HCT116 (cell line): ENCODE measurements around the gene ACTN3. TPM values are rescaled to one million over a fixed set of nuclear protein-coding genes. Genes with fewer than 3 reads are reported as not detected.

ENCODE experiments used
- ATAC-seq: fragments of 200-7000 bp; cut with Tn5 transposase; 2 replicates; pipeline ENCODE4 v1.9.1; 2020; ENCODE audit warnings: mild to moderate bottlenecking, moderate library complexity
- BruUV-seq: library from RNA; stranded (reverse); fragments of 400-500 nt; replicated peaks from 2 replicates; lab custom pipeline; 2021; lab: Mats Ljungman, UMichigan
- CTCF ChIA-PET: fragments of 300-600 bp; sonication (Branson Sonifier 250); formaldehyde crosslinking; loops from one replicate; lab custom pipeline; 2021; ENCODE audit warnings: antibody characterized with exemption; lab: Charles Lee
- POLR2A ChIA-PET: fragments of 300-600, 350-600 bp; sonication (Branson Sonifier 250); formaldehyde crosslinking; loops from one replicate; lab custom pipeline; 2021; ENCODE audit warnings: antibody characterized with exemption; lab: Charles Lee
- RAD21 ChIA-PET, 2 experiments: fragments of 300-600 bp; sonication (Branson Sonifier 250); formaldehyde crosslinking; loops; one replicate each; lab custom pipeline; 2023; ENCODE audit warnings: low total read pairs in 2 of 2; ENCODE audit not compliant: uncharacterized antibody in 2 of 2, unreplicated experiment in 2 of 2, low non-redundant PET in 1 of 2; lab: Charles Lee
- DNase-seq: peaks from one replicate; pipeline ENCODE4 v3.0.0-alpha.2; 2010; ENCODE audit warnings: low read depth, low spot score
- H2AFZ ChIP-seq: fragments of 200-600 bp; shearing (Covaris generic), sonication (generic); 2 replicates; pipeline ENCODE4 v1.6.1; 2017; ENCODE audit warnings: low read depth, mixed run types, mixed read lengths, antibody characterized with exemption, low read length; ENCODE audit not compliant: poor library complexity, severe bottlenecking
- H3K27ac ChIP-seq: 2 replicates; pipeline ENCODE4 v1.5.1; 2012; ENCODE audit warnings: low read depth, low read length
- H3K27me3 ChIP-seq: fragments of 200-600 bp; sonication (generic); 2 replicates; pipeline ENCODE4 v1.6.1; 2016; ENCODE audit warnings: mixed run types, low read length, mixed read lengths; ENCODE audit not compliant: insufficient read depth
- H3K36me3 ChIP-seq, 2 experiments: fragments of 200-500 bp in 1 of 2; fragments of 200-600 bp in 1 of 2; sonication (Bioruptor generic) in 1 of 2; sonication (generic) in 1 of 2; 2 replicates each; pipeline versions ENCODE4 v1.5.1 to v1.6.1; 2014 to 2016; ENCODE audit warnings: low read length in 2 of 2, inconsistent platforms in 1 of 2, mixed read lengths in 1 of 2, mixed run types in 1 of 2; ENCODE audit not compliant: insufficient read depth in 2 of 2, control insufficient read depth in 1 of 2
- H3K4me1 ChIP-seq, 2 experiments: fragments of 200-600 bp in 1 of 2; sonication (generic) in 1 of 2; 2 replicates each; pipeline versions ENCODE4 v1.5.1 to v1.6.1; 2012 to 2017; ENCODE audit warnings: low read length in 2 of 2, inconsistent platforms in 1 of 2, mild to moderate bottlenecking in 1 of 2, mixed read lengths in 1 of 2, mixed run types in 1 of 2, moderate library complexity in 1 of 2; ENCODE audit not compliant: insufficient read depth in 2 of 2, control insufficient read depth in 1 of 2
- H3K4me2 ChIP-seq: fragments of 200-600 bp; sonication (generic); 2 replicates; pipeline ENCODE4 v1.6.1; 2017; ENCODE audit warnings: mixed run types, low read length, mixed read lengths
- H3K4me3 ChIP-seq, 2 experiments: fragments of 200-600 bp in 1 of 2; sonication (generic) in 1 of 2; replicated peaks in 1 of 2; 2 replicates each; pipeline ENCODE4 v1.5.1; 2011 to 2016; ENCODE audit warnings: low read length in 2 of 2, control low read depth in 1 of 2, low read depth in 1 of 2, mild to moderate bottlenecking in 1 of 2, mixed read lengths in 1 of 2, mixed run types in 1 of 2
- H3K79me2 ChIP-seq: fragments of 200-600 bp; sonication (generic); 2 replicates; pipeline ENCODE4 v1.6.1; 2017; ENCODE audit warnings: mild to moderate bottlenecking, mixed run types, low read length, moderate library complexity, mixed read lengths; ENCODE audit not compliant: insufficient read depth
- H3K9ac ChIP-seq: fragments of 200-600 bp; sonication (generic); 2 replicates; pipeline ENCODE4 v1.6.1; 2016; ENCODE audit warnings: low read length, mixed read lengths
- H3K9me2 ChIP-seq: fragments of 200-600 bp; sonication (generic), shearing (Covaris generic); 2 replicates; pipeline ENCODE4 v1.6.1; 2017; ENCODE audit warnings: mixed run types, mild to moderate bottlenecking, moderate library complexity; ENCODE audit not compliant: insufficient read depth
- H3K9me3 ChIP-seq, 2 experiments: fragments of 200-500 bp in 1 of 2; fragments of 200-600 bp in 1 of 2; sonication (Bioruptor generic) in 1 of 2; sonication (generic) in 1 of 2; 2 replicates each; pipeline ENCODE4 v1.6.1; 2014 to 2017; ENCODE audit warnings: low read length in 2 of 2, mixed read lengths in 2 of 2, inconsistent platforms in 1 of 2, low read depth in 1 of 2, mild to moderate bottlenecking in 1 of 2, mixed run types in 1 of 2, moderate library complexity in 1 of 2; ENCODE audit not compliant: control insufficient read depth in 1 of 2, insufficient read depth in 1 of 2
- H4K20me1 ChIP-seq: fragments of 200-600 bp; sonication (generic), shearing (Covaris generic); 2 replicates; pipeline ENCODE4 v1.6.1; 2017; ENCODE audit warnings: mixed run types, mild to moderate bottlenecking, moderate library complexity; ENCODE audit not compliant: insufficient read depth
- CBX3 ChIP-seq: IDR thresholded peaks from 2 replicates; pipeline ENCODE4 v1.6.1; 2012; ENCODE audit warnings: low read depth
- CTCF ChIP-seq, 3 experiments: fragments of 200-600 bp in 1 of 3; sonication (generic) in 1 of 3; IDR thresholded peaks in 2 of 3; conservative IDR thresholded peaks in 1 of 3; 2 replicates each; pipeline ENCODE4 v1.5.1; 2012 to 2017; ENCODE audit warnings: low read depth in 2 of 3, low read length in 2 of 3, antibody characterized with exemption in 1 of 3, borderline replicate concordance in 1 of 3, control low read depth in 1 of 3, mild to moderate bottlenecking in 1 of 3, mixed read lengths in 1 of 3, mixed run types in 1 of 3, moderate library complexity in 1 of 3; ENCODE audit not compliant: insufficient read depth in 1 of 3
- EGR1 ChIP-seq: IDR thresholded peaks from 2 replicates; pipeline ENCODE4 v1.6.1; 2012; ENCODE audit warnings: low read depth
- ELF1 ChIP-seq: IDR thresholded peaks from 2 replicates; pipeline ENCODE4 v1.6.1; 2012; ENCODE audit warnings: low read depth, borderline replicate concordance
- EZH2 ChIP-seq: fragments of 200-600 bp; sonication (generic); IDR thresholded peaks from 2 replicates; pipeline ENCODE4 v1.6.1; 2017; ENCODE audit warnings: antibody characterized with exemption, mixed run types
- EZH2phosphoT487 ChIP-seq: fragments of 200-600 bp; IDR thresholded peaks from 2 replicates; pipeline ENCODE4 v1.6.1; 2018; ENCODE audit warnings: antibody characterized with exemption, borderline replicate concordance
- FOSL1 ChIP-seq: IDR thresholded peaks from 2 replicates; pipeline ENCODE4 v1.6.1; 2012; ENCODE audit warnings: low read depth
- MAX ChIP-seq: IDR thresholded peaks from 2 replicates; pipeline ENCODE4 v1.6.1; 2012
- POLR2A ChIP-seq: IDR thresholded peaks from 2 replicates; pipeline ENCODE4 v1.7.0; 2011; ENCODE audit warnings: borderline replicate concordance; ENCODE audit not compliant: insufficient read depth, insufficient read length; ENCODE audit errors: extremely low read depth
- RAD21 ChIP-seq: IDR thresholded peaks from 2 replicates; pipeline ENCODE4 v1.6.1; 2012; ENCODE audit warnings: low read depth, mild to moderate bottlenecking
- REST ChIP-seq: IDR thresholded peaks from 2 replicates; pipeline ENCODE4 v1.6.1; 2012; ENCODE audit warnings: low read depth
- SIN3A ChIP-seq: IDR thresholded peaks from 2 replicates; pipeline ENCODE4 v1.6.1; 2012; ENCODE audit warnings: low read depth
- SRF ChIP-seq: IDR thresholded peaks from 2 replicates; pipeline ENCODE4 v1.6.1; 2012; ENCODE audit warnings: low read depth
- TCF7L2 ChIP-seq: IDR thresholded peaks from 2 replicates; pipeline ENCODE4 v1.7.0; 2011; ENCODE audit warnings: borderline replicate concordance, inconsistent platforms; ENCODE audit not compliant: insufficient read depth, insufficient read length; ENCODE audit errors: extremely low read depth
- YY1 ChIP-seq: IDR thresholded peaks from 2 replicates; pipeline ENCODE4 v1.6.1; 2011; ENCODE audit warnings: low read length, low read depth, moderate library complexity, mild to moderate bottlenecking; ENCODE audit not compliant: insufficient replicate concordance; ENCODE audit errors: extremely low read depth
- ZFX ChIP-seq: fragments of 450-650 bp; IDR thresholded peaks from 2 replicates; pipeline ENCODE4 v1.6.1; 2017
- intact Hi-C: fragments of 100-400 bp; cut with micrococcal nuclease; formaldehyde crosslinking; loops from 2 replicates; pipeline ENCODE4 v1.10.0; 2022
- total RNA-seq: library from RNA; stranded (reverse); gene quantifications from one replicate; pipeline ENCODE4 v1.2.1, GENCODE V29; 2021; ENCODE audit not compliant: unreplicated experiment
- TF ChIP-seq, protein P1 (sequence below): IDR thresholded peaks from 2 replicates; pipeline ENCODE4 v1.6.1; 2011; ENCODE audit warnings: mild to moderate bottlenecking, low read length, moderate library complexity; ENCODE audit not compliant: insufficient replicate concordance; ENCODE audit errors: extremely low read depth
- TF ChIP-seq, protein P2 (sequence below): IDR thresholded peaks from 2 replicates; pipeline ENCODE4 v1.6.1; 2012

The ACTN3 gene
- total RNA-seq, 1 experiment from 2014 or later, result not detected

DNA sequence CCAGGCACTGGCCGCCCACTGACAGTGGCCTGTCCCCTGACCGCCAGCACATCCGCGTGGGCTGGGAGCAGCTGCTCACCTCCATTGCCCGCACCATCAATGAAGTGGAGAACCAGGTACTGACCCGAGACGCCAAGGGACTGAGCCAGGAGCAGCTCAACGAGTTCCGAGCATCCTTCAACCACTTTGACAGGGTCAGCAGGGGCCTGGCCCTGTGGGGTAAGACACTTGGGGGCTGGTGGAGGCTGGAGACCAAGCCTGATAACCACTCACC lies 15.2 kb downstream of the ACTN3 start (continued):
- TF ChIP-seq, protein P1, sequence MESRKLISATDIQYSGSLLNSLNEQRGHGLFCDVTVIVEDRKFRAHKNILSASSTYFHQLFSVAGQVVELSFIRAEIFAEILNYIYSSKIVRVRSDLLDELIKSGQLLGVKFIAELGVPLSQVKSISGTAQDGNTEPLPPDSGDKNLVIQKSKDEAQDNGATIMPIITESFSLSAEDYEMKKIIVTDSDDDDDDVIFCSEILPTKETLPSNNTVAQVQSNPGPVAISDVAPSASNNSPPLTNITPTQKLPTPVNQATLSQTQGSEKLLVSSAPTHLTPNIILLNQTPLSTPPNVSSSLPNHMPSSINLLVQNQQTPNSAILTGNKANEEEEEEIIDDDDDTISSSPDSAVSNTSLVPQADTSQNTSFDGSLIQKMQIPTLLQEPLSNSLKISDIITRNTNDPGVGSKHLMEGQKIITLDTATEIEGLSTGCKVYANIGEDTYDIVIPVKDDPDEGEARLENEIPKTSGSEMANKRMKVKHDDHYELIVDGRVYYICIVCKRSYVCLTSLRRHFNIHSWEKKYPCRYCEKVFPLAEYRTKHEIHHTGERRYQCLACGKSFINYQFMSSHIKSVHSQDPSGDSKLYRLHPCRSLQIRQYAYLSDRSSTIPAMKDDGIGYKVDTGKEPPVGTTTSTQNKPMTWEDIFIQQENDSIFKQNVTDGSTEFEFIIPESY, result no peak
- TF ChIP-seq FOSL1 (no peak), ZFX (no peak)

GRCh38 chr11:66562275-66562674 lies 15.6 kb downstream of the ACTN3 start:
- H3K36me3 ChIP-seq, result no peaks in the 10 kb centered on the region
- ChIA-PET RAD21 (no interaction called here), CTCF (no interaction called here), POLR2A (interaction anchor here (0.8 kb wide), 1 partner anchor 13 kb away, joined by 3 read pairs; no protein-coding TSS in a partner anchor)
- H3K4me3 ChIP-seq, result no peak overlapping the region
- no peaks in the 10 kb centered on the region for H3K9me3 ChIP-seq
- H3K9ac ChIP-seq, result no peak overlapping the region
- no peak overlapping the region for H3K27ac ChIP-seq
- no peaks in the 10 kb centered on the region for H3K9me2 ChIP-seq
- H3K4me2 ChIP-seq, result no peak overlapping the region
- ATAC-seq (no peak), DNase-seq (no peak)
- intact Hi-C loops, result no loop called here
- BruUV-seq, result no TSS peak
- TF ChIP-seq, protein P2, sequence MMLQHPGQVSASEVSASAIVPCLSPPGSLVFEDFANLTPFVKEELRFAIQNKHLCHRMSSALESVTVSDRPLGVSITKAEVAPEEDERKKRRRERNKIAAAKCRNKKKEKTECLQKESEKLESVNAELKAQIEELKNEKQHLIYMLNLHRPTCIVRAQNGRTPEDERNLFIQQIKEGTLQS, result no peak
- TF ChIP-seq ELF1, result no peak
- TF ChIP-seq TCF7L2, result no peak
- TF ChIP-seq SRF, result no peak
- no peak for TF ChIP-seq EZH2phosphoT487
- no peak for TF ChIP-seq EGR1
- TF ChIP-seq POLR2A, result no peak
- no peak for TF ChIP-seq SIN3A
- TF ChIP-seq CTCF (IDR thresholded peaks at IDR 0.05 in 2 of 3, conservative IDR thresholded peaks at IDR 0.05 in 1 of 3; ENCODE audit: borderline replicate concordance in 1 of 3, insufficient read depth in 1 of 3, low read depth in 2 of 3, low read length in 2 of 3), result no peak
- TF ChIP-seq RAD21, result no peak
- TF ChIP-seq CBX3, result no peak
- TF ChIP-seq MAX, result no peak
- no peak for TF ChIP-seq EZH2
- TF ChIP-seq REST, result no peak
- TF ChIP-seq YY1, result no peak
- no peaks in the 10 kb centered on the region for H3K79me2 ChIP-seq
- H3K4me1 ChIP-seq, result no peaks in the 10 kb centered on the region
- no peaks in the 10 kb centered on the region for H3K27me3 ChIP-seq
- H4K20me1 ChIP-seq, result no peaks in the 10 kb centered on the region
- H2AFZ ChIP-seq, result no peak overlapping the region
